CD14-positive monocyte (primary cell): Measurements from ENCODE around the gene SFXN2. TPM values are rescaled to one million over a fixed set of nuclear protein-coding genes. Genes with fewer than 3 reads are reported as not detected.

Experiments used
- DNase-seq, 3 donors: peaks; one replicate each; pipeline ENCODE4 v3.0.0-alpha.2; 2011 to 2022
- H2AFZ ChIP-seq: 2 replicates; pipeline ENCODE4 v1.6.0; 2012; ENCODE audit warnings: mild to moderate bottlenecking, low read depth, low read length, inconsistent platforms; ENCODE audit not compliant: insufficient read depth, poor library complexity, severe bottlenecking
- H3K27ac ChIP-seq, 2 donors: 1 replicate in 1 of 2; 2 replicates in 1 of 2; pipeline ENCODE4 v1.5.1; 2012 to 2013; ENCODE audit warnings: low read length in 2 of 2, control low read depth in 1 of 2, inconsistent platforms in 1 of 2, low read depth in 1 of 2, mild to moderate bottlenecking in 1 of 2
- H3K27me3 ChIP-seq, 2 donors: one replicate each; pipeline versions ENCODE4 v1.6.0 to v1.6.1; 2011 to 2013; ENCODE audit warnings: low read length in 2 of 2; ENCODE audit not compliant: control insufficient read depth in 2 of 2, insufficient read depth in 2 of 2
- H3K36me3 ChIP-seq, 2 donors: replicated peaks in 1 of 2; 1 replicate in 1 of 2; 2 replicates in 1 of 2; pipeline versions ENCODE4 v1.5.1 to v1.6.1; 2012 to 2013; ENCODE audit warnings: low read length in 2 of 2, control low read depth in 1 of 2, inconsistent platforms in 1 of 2, mild to moderate bottlenecking in 1 of 2; ENCODE audit not compliant: insufficient read depth in 2 of 2, control insufficient read depth in 1 of 2
- H3K4me1 ChIP-seq, 2 donors: 1 replicate in 1 of 2; 2 replicates in 1 of 2; pipeline versions ENCODE4 v1.5.1 to v1.6.1; 2012 to 2013; ENCODE audit warnings: low read length in 2 of 2, control low read depth in 1 of 2, inconsistent platforms in 1 of 2, mild to moderate bottlenecking in 1 of 2, moderate library complexity in 1 of 2; ENCODE audit not compliant: insufficient read depth in 2 of 2, control insufficient read depth in 1 of 2
- H3K4me2 ChIP-seq: replicated peaks from 2 replicates; pipeline ENCODE3; 2012; ENCODE audit warnings: low read length, moderate library complexity, mild to moderate bottlenecking; ENCODE audit not compliant: poor library complexity, severe bottlenecking; ENCODE audit errors: extremely low read depth
- H3K4me3 ChIP-seq, 3 experiments: fragments of 200-600 bp in 1 of 3; sonication (generic) in 1 of 3; replicated peaks in 1 of 3; 1 replicate in 2 of 3; 2 replicates in 1 of 3; pipeline ENCODE4 v1.5.1; 2011 to 2013; ENCODE audit warnings: low read length in 3 of 3, mild to moderate bottlenecking in 3 of 3, control low read depth in 2 of 3, low read depth in 2 of 3, inconsistent platforms in 1 of 3, moderate library complexity in 1 of 3
- H3K79me2 ChIP-seq: 2 replicates; pipeline ENCODE4 v1.6.0; 2012; ENCODE audit warnings: mild to moderate bottlenecking, control low read depth, inconsistent platforms, low read length, moderate library complexity; ENCODE audit not compliant: insufficient read depth
- H3K9ac ChIP-seq: 2 replicates; pipeline ENCODE4 v1.6.0; 2017; ENCODE audit warnings: low read length, mild to moderate bottlenecking; ENCODE audit not compliant: insufficient read depth, poor library complexity, severe bottlenecking
- H3K9me3 ChIP-seq, 2 donors: replicated peaks in 1 of 2; 1 replicate in 1 of 2; 2 replicates in 1 of 2; pipeline versions ENCODE4 v1.5.1 to v1.6.1; 2012 to 2013; ENCODE audit warnings: low read length in 2 of 2, control low read depth in 1 of 2; ENCODE audit not compliant: control insufficient read depth in 1 of 2, insufficient read depth in 1 of 2
- H4K20me1 ChIP-seq: 2 replicates; pipeline ENCODE4 v1.6.0; 2012; ENCODE audit warnings: mild to moderate bottlenecking, low read length, control low read depth, moderate library complexity; ENCODE audit not compliant: insufficient read depth
- H3K27ac Mint-ChIP-seq, 7 donors: one replicate each; pipeline ENCODE4 v1.8.0; 2020; ENCODE audit warnings: mild to moderate bottlenecking in 7 of 7, mixed read lengths in 7 of 7, moderate library complexity in 6 of 7, inconsistent platforms in 2 of 7
- H3K27me3 Mint-ChIP-seq, 3 donors: one replicate each; pipeline ENCODE4 v1.8.0; 2021 to 2022; ENCODE audit warnings: low read depth in 3 of 3, mild to moderate bottlenecking in 3 of 3, mixed read lengths in 3 of 3, moderate library complexity in 3 of 3, inconsistent platforms in 1 of 3
- H3K36me3 Mint-ChIP-seq, 2 donors: one replicate each; pipeline ENCODE4 v1.8.0; 2020; ENCODE audit warnings: mixed read lengths in 2 of 2, inconsistent platforms in 1 of 2, mild to moderate bottlenecking in 1 of 2
- H3K4me1 Mint-ChIP-seq: one replicate; pipeline ENCODE4 v1.8.0; 2020; ENCODE audit warnings: mild to moderate bottlenecking, mixed read lengths
- H3K4me3 Mint-ChIP-seq, 2 donors: one replicate each; pipeline ENCODE4 v1.8.0; 2020; ENCODE audit warnings: mild to moderate bottlenecking in 2 of 2, mixed read lengths in 2 of 2, moderate library complexity in 1 of 2
- H3K9me3 Mint-ChIP-seq, 7 donors: one replicate each; pipeline ENCODE4 v1.8.0; 2020 to 2022; ENCODE audit warnings: mixed read lengths in 7 of 7, mild to moderate bottlenecking in 6 of 7, moderate library complexity in 6 of 7, inconsistent platforms in 2 of 7
- CTCF ChIP-seq: fragments of 200-600 bp; IDR thresholded peaks from one replicate; pipeline ENCODE4 v1.8.0; 2022; ENCODE audit warnings: antibody characterized with exemption, mild to moderate bottlenecking
- WGBS: methylation state at CpG from one replicate; pipeline ENCODE4 v1.1.5; 2013; ENCODE audit warnings: missing lambda C conversion rate; ENCODE audit not compliant: insufficient coverage; 5-methylcytosine and 5-hydroxymethylcytosine counted together
- intact Hi-C, 2 donors: fragments of 100-400 bp; cut with micrococcal nuclease; formaldehyde crosslinking; loops; one replicate each; pipeline versions ENCODE4 v1.15.0 to v1.15.1; 2023
- polyA plus RNA-seq, 3 donors: library from polyadenylated mRNA; depleted of rRNA in 1 of 3; unstranded in 2 of 3; stranded (reverse) in 1 of 3; fragments of 300-500 nt in 2 of 3; fragments of >200 nt in 1 of 3; fragmentation: Illumina TruSeq in 2 of 3; gene quantifications; 1 replicate in 2 of 3; 2 replicates in 1 of 3; pipeline ENCODE4 v1.2.3, GENCODE V29; 2012 to 2021

SFXN2 gene
- polyA plus RNA-seq, 3 donors: 1.3 to 2.0 (median 1.8) TPM

GRCh38 chr10:102678842-102679289 is 35.6 kb upstream of the SFXN2 start:
- peaks cover 13 to 23% of the 10 kb centered on the region in 2 donors for H3K36me3 Mint-ChIP-seq
- no peaks in the 10 kb centered on the region for H3K9me3 Mint-ChIP-seq
- Histone ChIP-seq H2AFZ (peak overlapping the region; percentile 77), H3K4me2 (peak overlapping the region; percentile 74), H3K4me3 (peak overlapping the region; percentile 8 to 72 (median 18)), H3K36me3 (peaks cover 0 to 5% of the 10 kb centered on the region in 2 donors), H3K79me2 (peaks cover 7% of the 10 kb centered on the region), H4K20me1 (no peaks in the 10 kb centered on the region), H3K9me3 (no peaks in the 10 kb centered on the region), H3K27ac (peak overlapping the region; percentile 26 to 56), H3K4me1 (peaks cover 56 to 58% of the 10 kb centered on the region in 2 donors), H3K27me3 (no peaks in the 10 kb centered on the region), H3K9ac (peak overlapping the region; percentile 42)
- DNase-seq: peak; percentile 62 to 77 (median 68)
- peak overlapping the region; percentile 66 to 70 for H3K4me3 Mint-ChIP-seq
- peaks cover 60% of the 10 kb centered on the region for H3K4me1 Mint-ChIP-seq
- peaks cover 0 to 3% (median 0%) of the 10 kb centered on the region in 3 donors for H3K27me3 Mint-ChIP-seq
- intact Hi-C loops: no loop called here
- H3K27ac Mint-ChIP-seq: peak overlapping the region; percentile 46 to 91 (median 82)
- TF ChIP-seq CTCF: peak; percentile 93
- 7% methylated on average over 9 of the region's 9 CpGs for WGBS

- H3K4me1 Mint-ChIP-seq: peaks cover 53% of the 10 kb centered on the region
- Histone ChIP-seq H3K4me1 (peaks cover 48 to 51% of the 10 kb centered on the region in 2 donors), H3K4me2 (no peak overlapping the region), H3K4me3 (no peak overlapping the region), H3K9ac (no peak overlapping the region), H3K27ac (no peak overlapping the region), H3K27me3 (no peaks in the 10 kb centered on the region), H3K36me3 (peaks cover 0 to 5% of the 10 kb centered on the region in 2 donors), H2AFZ (no peak overlapping the region), H3K79me2 (peaks cover 7% of the 10 kb centered on the region), H3K9me3 (no peaks in the 10 kb centered on the region), H4K20me1 (no peaks in the 10 kb centered on the region)
- peak overlapping the region in 1 of 7 donors; percentile 25 for H3K27ac Mint-ChIP-seq
- H3K27me3 Mint-ChIP-seq: peaks cover 0 to 3% (median 0%) of the 10 kb centered on the region in 3 donors
- no peak overlapping the region for H3K4me3 Mint-ChIP-seq
- WGBS: 100% methylated on average over 2 of the region's 4 CpGs
- H3K9me3 Mint-ChIP-seq: no peaks in the 10 kb centered on the region
- DNase-seq: no peak
- peaks cover 13 to 23% of the 10 kb centered on the region in 2 donors for H3K36me3 Mint-ChIP-seq
- TF ChIP-seq CTCF: no peak
- intact Hi-C loops: no loop called here
Observed at GRCh38 chr10:102679596-102679995, 34.8 kb upstream of the SFXN2 start.
